Measurements from ENCODE around the gene SLC44A1. TPM values are rescaled to one million over a fixed set of nuclear protein-coding genes. Genes with fewer than 3 reads are reported as not detected.

Gene SLC44A1
- total RNA-seq, 1 donor from 2014 or later = 48.7 TPM

GRCh38 chr9:105484226-105484625 lies 239.8 kb downstream of the SLC44A1 start:
- peaks cover 28% of the 10 kb centered on the region for H3K36me3 Mint-ChIP-seq (ENCODE audit: insufficient read depth)
- DNase-seq (ENCODE audit: low spot score, unreplicated experiment) = no peak
- no peak overlapping the region for H3K4me3 Mint-ChIP-seq (ENCODE audit: low read depth)
- no peak for TF ChIP-seq CTCF (IDR thresholded peaks at IDR 0.05; ENCODE audit: unreplicated experiment)
- no peak overlapping the region for H3K27ac Mint-ChIP-seq
- H3K4me1 Mint-ChIP-seq (ENCODE audit: low read depth) = no peaks in the 10 kb centered on the region
- no peaks in the 10 kb centered on the region for H3K27me3 Mint-ChIP-seq
- no peaks in the 10 kb centered on the region for H3K9me3 Mint-ChIP-seq (ENCODE audit: low read depth)

DNA sequence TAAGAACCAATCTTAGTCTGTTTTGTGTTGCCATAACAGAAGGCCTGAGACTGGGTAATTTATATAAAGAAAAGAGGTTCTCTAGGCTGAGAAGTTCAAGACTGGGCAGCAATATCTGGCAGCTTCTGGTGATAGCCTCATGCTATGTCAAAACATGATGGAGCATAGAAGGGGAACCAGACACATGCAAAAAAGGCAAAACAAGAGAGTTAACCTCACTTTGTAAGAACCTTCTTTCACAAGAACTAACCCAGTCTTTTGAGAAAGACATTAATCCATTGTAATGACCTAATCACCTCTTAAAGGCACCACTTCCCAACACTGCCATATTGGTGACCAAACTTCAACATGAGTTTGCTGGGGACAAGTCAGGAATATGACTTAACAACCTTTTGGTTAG lies 240.7 kb downstream of the SLC44A1 start:
- no peaks in the 10 kb centered on the region for H3K9me3 Mint-ChIP-seq (ENCODE audit: low read depth)
- H3K27me3 Mint-ChIP-seq = no peaks in the 10 kb centered on the region
- TF ChIP-seq CTCF (IDR thresholded peaks at IDR 0.05; ENCODE audit: unreplicated experiment) = no peak
- no peak overlapping the region for H3K27ac Mint-ChIP-seq
- no peak overlapping the region for H3K4me3 Mint-ChIP-seq (ENCODE audit: low read depth)
- DNase-seq (ENCODE audit: low spot score, unreplicated experiment) = no peak
- no peaks in the 10 kb centered on the region for H3K4me1 Mint-ChIP-seq (ENCODE audit: low read depth)
- H3K36me3 Mint-ChIP-seq (ENCODE audit: insufficient read depth) = peaks cover 32% of the 10 kb centered on the region

Other genes starting within 250 kb of the SLC44A1 start
- 27.6 and 29.5 TPM in 2 replicates for gene FSD1L, start 203.4 kb downstream of the SLC44A1 start, total RNA-seq